ENCODE data around the gene BRSK2.
"Not testable (repeated sequence)": the region's sequence is repeated elsewhere in the genome, so short reads cannot be mapped to it uniquely, and the experiment has no call there.

Gene BRSK2

DNA sequence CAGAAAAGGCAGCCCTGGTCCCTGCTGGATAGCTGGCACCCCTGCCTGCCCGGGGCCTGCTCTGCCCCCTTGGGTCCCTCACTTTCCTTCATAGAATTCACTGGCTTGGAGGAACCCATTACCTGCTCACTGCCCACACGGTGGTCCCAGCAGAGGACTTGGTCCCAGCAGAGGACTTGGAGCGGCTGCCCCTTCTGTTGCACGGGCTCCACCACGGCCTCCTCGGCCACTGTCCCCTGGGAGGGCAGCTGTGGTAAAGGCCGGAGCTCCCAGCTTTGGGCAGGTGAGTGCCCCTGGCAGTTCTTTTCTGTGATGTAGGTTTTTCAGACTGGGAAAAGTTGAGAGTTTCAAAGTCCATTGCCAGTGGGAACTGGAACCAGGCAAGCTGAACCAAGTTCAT, 25.9 kb downstream of the BRSK2 start:
- DNase-seq (no peak), ATAC-seq (no peak)
- Mint-ChIP-seq H3K27ac (no peak overlapping the region), H3K4me1 (no peaks in the 10 kb centered on the region), H3K4me3 (no peak overlapping the region), H3K36me3 (ENCODE audit: low read depth) (peaks cover 4% of the 10 kb centered on the region), H3K27me3 (no peaks in the 10 kb centered on the region), H3K9me3 (peaks cover 4% of the 10 kb centered on the region)

GRCh38 chr11:1418192-1418795, 28.6 kb downstream of the BRSK2 start:
- not testable (repeated sequence) for H3K4me1 Mint-ChIP-seq; H3K9me3 Mint-ChIP-seq; DNase-seq; H3K4me3 Mint-ChIP-seq; ATAC-seq; H3K27me3 Mint-ChIP-seq; H3K27ac Mint-ChIP-seq; H3K36me3 Mint-ChIP-seq (ENCODE audit: low read depth)

DNA sequence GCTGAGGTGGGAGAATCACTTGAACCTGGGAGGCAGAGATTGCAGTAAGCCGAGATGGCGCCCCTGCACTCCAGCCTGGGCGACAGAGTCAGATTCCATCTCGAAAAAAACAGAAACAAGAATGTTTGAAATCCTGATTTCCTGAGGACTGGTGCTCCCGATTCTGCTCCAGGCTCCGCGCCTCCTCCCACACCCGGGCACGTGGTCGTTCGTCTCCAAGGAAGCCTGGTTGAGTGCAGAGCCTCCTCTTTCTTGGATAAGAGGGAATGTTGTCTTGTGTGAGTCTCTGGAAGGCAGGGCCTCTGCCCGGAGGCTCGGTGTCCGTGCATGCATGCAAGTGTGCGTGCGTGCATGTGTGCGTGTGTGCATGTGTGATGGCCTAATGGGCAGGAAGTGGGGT, 30.1 kb downstream of the BRSK2 start:
- Mint-ChIP-seq H3K27me3 (no peaks in the 10 kb centered on the region), H3K9me3 (peaks cover 4% of the 10 kb centered on the region), H3K36me3 (ENCODE audit: low read depth) (peaks cover 4% of the 10 kb centered on the region), H3K27ac (no peak overlapping the region), H3K4me1 (no peaks in the 10 kb centered on the region), H3K4me3 (no peak overlapping the region)
- DNase-seq (no peak), ATAC-seq (no peak)

DNA sequence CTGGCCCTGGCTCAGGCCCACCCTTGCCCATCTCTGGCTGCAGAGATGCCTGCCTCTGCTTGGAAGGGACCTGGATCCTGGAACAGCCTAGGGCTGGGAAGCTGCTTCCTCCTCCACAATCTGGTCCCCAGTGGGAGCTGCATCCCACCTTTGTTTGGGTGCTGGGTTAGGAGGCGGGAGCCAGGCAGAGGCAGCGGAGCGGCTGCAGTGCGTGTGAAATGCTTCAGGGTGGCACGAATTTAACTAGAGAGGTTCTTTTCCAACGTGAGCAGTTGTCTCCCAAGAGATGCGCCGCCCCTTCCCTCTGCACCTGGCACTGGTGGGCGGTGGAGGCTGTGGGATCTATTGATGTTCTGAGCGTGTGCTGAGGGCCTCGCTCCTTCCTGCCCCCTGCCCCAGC, 31.6 kb downstream of the BRSK2 start:
- Mint-ChIP-seq H3K27ac (no peak overlapping the region), H3K36me3 (ENCODE audit: low read depth) (peaks cover 4% of the 10 kb centered on the region), H3K27me3 (no peaks in the 10 kb centered on the region), H3K4me3 (no peak overlapping the region), H3K9me3 (peaks cover 4% of the 10 kb centered on the region), H3K4me1 (no peaks in the 10 kb centered on the region)
- ATAC-seq (no peak), DNase-seq (no peak)

- peaks cover 4% of the 10 kb centered on the region for H3K9me3 Mint-ChIP-seq
- no peak overlapping the region for H3K4me3 Mint-ChIP-seq
- ATAC-seq: no peak
- H3K4me1 Mint-ChIP-seq: no peaks in the 10 kb centered on the region
- H3K27me3 Mint-ChIP-seq: no peaks in the 10 kb centered on the region
- peaks cover 3% of the 10 kb centered on the region for H3K36me3 Mint-ChIP-seq (ENCODE audit: low read depth)
- no peak overlapping the region for H3K27ac Mint-ChIP-seq
- no peak for DNase-seq
These were observed 32.7 kb downstream of the BRSK2 start for GRCh38 chr11:1422481-1422880.

GRCh38 chr11:1422981-1423380, 33.2 kb downstream of the BRSK2 start:
- H3K27me3 Mint-ChIP-seq: no peaks in the 10 kb centered on the region
- ATAC-seq (no peak), DNase-seq (no peak)
- H3K4me3 Mint-ChIP-seq: no peak overlapping the region
- H3K36me3 Mint-ChIP-seq (ENCODE audit: low read depth): peaks cover 3% of the 10 kb centered on the region
- peaks cover 4% of the 10 kb centered on the region for H3K9me3 Mint-ChIP-seq
- no peak overlapping the region for H3K27ac Mint-ChIP-seq
- H3K4me1 Mint-ChIP-seq: no peaks in the 10 kb centered on the region

- not testable (repeated sequence) for H3K4me1 Mint-ChIP-seq; ATAC-seq; H3K4me3 Mint-ChIP-seq; DNase-seq; H3K27me3 Mint-ChIP-seq; H3K9me3 Mint-ChIP-seq; H3K27ac Mint-ChIP-seq; H3K36me3 Mint-ChIP-seq (ENCODE audit: low read depth)
These were observed 33.7 kb downstream of the BRSK2 start for GRCh38 chr11:1423406-1423805.

DNA sequence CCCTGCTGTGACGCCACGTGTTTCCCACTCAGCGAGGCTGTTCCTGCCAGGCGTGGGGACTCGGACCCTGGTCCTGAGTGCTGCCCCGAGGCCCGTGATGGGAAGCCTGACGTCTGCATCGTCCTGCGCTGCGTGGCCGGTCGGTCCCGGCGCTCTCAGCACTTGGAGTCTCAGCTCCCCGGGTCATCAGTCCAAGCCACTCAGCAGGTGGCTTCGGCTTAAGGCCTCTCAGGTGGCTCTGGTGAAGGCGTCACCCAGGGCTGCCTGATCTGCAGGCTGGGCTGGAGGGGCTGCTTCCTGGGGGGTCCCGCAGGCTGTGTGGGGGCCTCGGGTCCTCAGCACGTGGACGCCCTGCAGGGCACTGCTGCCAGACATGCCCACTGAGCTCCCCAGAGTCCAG, 35.3 kb downstream of the BRSK2 start:
- Mint-ChIP-seq H3K36me3 (ENCODE audit: low read depth) (no peaks in the 10 kb centered on the region), H3K4me3 (no peak overlapping the region), H3K9me3 (no peaks in the 10 kb centered on the region), H3K27ac (no peak overlapping the region), H3K4me1 (no peaks in the 10 kb centered on the region), H3K27me3 (no peaks in the 10 kb centered on the region)
- ATAC-seq (no peak), DNase-seq (no peak)

- no peak for DNase-seq
- H3K9me3 Mint-ChIP-seq: no peaks in the 10 kb centered on the region
- H3K36me3 Mint-ChIP-seq (ENCODE audit: low read depth): no peaks in the 10 kb centered on the region
- H3K27me3 Mint-ChIP-seq: no peaks in the 10 kb centered on the region
- no peak overlapping the region for H3K27ac Mint-ChIP-seq
- no peak overlapping the region for H3K4me3 Mint-ChIP-seq
- no peak for ATAC-seq
- no peaks in the 10 kb centered on the region for H3K4me1 Mint-ChIP-seq
These were observed 35.7 kb downstream of the BRSK2 start for GRCh38 chr11:1425439-1425838.

DNA sequence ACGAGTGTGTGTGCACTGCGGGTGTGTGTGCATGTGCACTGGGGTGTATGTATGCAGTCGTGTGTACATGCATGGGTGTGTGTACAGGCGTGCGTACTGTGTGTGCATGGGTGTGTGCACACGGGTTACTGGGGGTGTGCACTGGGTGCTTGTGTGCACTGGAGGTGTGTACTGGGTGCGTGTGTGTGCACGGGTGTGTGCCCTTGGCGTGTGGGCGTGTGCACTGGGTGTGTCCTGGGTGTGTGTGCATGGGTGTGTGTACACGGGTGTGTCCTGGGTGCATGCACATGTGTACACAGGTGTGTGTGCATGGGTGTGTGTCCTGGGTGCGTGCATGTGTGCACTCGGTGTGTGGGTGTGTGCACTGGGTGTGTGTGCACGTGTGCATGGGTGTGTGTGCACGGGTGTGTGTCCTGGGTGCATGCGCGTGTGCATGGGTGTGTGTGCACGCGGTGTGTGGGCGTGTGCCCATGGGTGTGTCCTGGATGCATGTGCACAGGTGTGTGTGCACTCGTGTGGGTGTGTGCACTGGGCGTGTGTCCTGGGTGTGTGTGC, 39.1 kb downstream of the BRSK2 start:
- no peak for DNase-seq
- no peak for ATAC-seq
- H3K9me3 Mint-ChIP-seq: no peaks in the 10 kb centered on the region
- H3K27ac Mint-ChIP-seq: no peak overlapping the region
- no peak overlapping the region for H3K4me3 Mint-ChIP-seq
- no peaks in the 10 kb centered on the region for H3K27me3 Mint-ChIP-seq
- no peaks in the 10 kb centered on the region for H3K36me3 Mint-ChIP-seq (ENCODE audit: low read depth)
- H3K4me1 Mint-ChIP-seq: no peaks in the 10 kb centered on the region

DNA sequence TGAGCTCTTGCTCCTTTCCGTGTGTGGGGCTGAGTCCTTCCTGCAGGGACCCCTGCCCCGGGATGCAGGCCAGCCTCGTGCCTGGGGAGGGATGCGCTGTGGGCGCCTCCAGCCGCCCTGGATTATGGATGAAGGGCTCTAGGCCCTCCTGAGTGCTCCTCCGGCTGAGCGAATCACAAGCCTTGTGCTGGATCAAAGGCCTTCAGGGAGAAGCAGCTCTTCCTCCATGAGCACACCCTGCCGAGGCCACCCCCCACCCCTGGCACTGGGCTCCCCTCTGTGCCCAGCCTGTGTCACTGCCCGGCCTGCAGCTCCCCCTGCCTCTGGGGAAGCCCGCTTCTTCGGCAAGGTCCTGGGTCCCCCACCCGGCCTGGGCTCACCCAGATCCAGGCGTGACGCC, 43.8 kb downstream of the BRSK2 start:
- no peaks in the 10 kb centered on the region for H3K9me3 Mint-ChIP-seq
- no peaks in the 10 kb centered on the region for H3K36me3 Mint-ChIP-seq (ENCODE audit: low read depth)
- DNase-seq (no peak), ATAC-seq (no peak)
- H3K4me3 Mint-ChIP-seq: no peak overlapping the region
- no peaks in the 10 kb centered on the region for H3K27me3 Mint-ChIP-seq
- H3K27ac Mint-ChIP-seq: no peak overlapping the region
- H3K4me1 Mint-ChIP-seq: no peaks in the 10 kb centered on the region

GRCh38 chr11:1433977-1434640, 44.4 kb downstream of the BRSK2 start:
- no peaks in the 10 kb centered on the region for H3K27me3 Mint-ChIP-seq
- DNase-seq (no peak), ATAC-seq (no peak)
- no peak overlapping the region for H3K4me3 Mint-ChIP-seq
- H3K9me3 Mint-ChIP-seq: no peaks in the 10 kb centered on the region
- no peak overlapping the region for H3K27ac Mint-ChIP-seq
- no peaks in the 10 kb centered on the region for H3K4me1 Mint-ChIP-seq
- H3K36me3 Mint-ChIP-seq (ENCODE audit: low read depth): no peaks in the 10 kb centered on the region

DNA sequence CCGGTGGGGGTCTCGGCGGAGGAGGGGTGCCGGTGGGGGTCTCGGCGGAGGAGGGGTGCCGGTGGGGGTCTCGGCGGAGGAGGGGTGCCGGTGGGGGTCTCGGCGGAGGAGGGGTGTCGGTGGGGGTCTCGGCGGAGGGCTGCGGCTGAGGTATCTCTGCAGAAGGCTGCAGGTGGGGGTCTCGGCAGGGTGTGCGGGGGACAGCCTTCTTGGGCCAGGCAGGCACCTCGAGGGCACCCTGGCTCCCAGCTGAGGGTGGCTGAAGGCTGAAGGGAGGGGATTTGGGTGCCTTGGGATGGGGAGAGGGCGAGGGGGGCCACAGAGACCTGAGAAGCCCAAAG, 45.7 kb downstream of the BRSK2 start:
- H3K4me1 Mint-ChIP-seq; H3K27me3 Mint-ChIP-seq; DNase-seq; ATAC-seq; H3K27ac Mint-ChIP-seq; H3K36me3 Mint-ChIP-seq (ENCODE audit: low read depth); H3K9me3 Mint-ChIP-seq; H3K4me3 Mint-ChIP-seq: not testable (repeated sequence)

DNA sequence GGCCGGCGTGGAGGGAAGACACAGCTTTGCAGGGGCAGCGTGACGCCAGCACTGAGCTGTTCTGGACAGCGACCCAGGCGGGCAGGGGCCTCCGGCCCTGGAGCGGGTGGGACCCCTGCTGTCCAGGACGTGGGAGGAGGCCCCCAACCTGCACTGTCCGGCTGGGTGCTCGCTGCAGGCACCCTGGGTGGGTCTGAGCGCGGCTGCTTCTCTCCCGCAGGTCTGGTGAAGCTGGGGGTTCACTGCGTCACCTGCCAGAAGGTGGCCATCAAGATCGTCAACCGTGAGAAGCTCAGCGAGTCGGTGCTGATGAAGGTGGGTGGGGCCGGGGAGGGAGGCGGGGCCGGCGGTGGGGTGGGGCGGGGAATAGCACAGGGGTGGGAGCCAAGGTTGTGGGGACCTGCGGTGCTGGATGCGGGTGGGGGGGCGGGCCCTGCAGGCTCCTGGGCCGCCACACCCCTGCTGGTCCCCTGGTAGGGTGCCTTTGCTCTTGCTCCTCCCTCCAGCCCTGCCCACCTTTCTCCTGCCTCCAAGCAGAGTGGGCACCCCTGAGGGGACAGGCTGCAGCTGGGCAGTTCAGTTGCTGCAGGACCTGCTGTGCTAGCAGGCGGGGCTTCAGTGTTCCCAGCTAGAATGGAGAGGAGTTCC, 46.2 kb downstream of the BRSK2 start:
- H3K9me3 Mint-ChIP-seq: no peaks in the 10 kb centered on the region
- ATAC-seq (peak; percentile 40), DNase-seq (peak; percentile 6)
- no peaks in the 10 kb centered on the region for H3K27me3 Mint-ChIP-seq
- no peak overlapping the region for H3K27ac Mint-ChIP-seq
- no peaks in the 10 kb centered on the region for H3K4me1 Mint-ChIP-seq
- no peak overlapping the region for H3K4me3 Mint-ChIP-seq
- no peaks in the 10 kb centered on the region for H3K36me3 Mint-ChIP-seq (ENCODE audit: low read depth)

- ATAC-seq: no peak
- no peaks in the 10 kb centered on the region for H3K9me3 Mint-ChIP-seq
These were observed 46.8 kb downstream of the BRSK2 start for GRCh38 chr11:1436468-1437039.

More at GRCh38 chr11:1436468-1437039, 46.8 kb downstream of the BRSK2 start:
- H3K27me3 Mint-ChIP-seq: no peaks in the 10 kb centered on the region
- H3K36me3 Mint-ChIP-seq (ENCODE audit: low read depth): no peaks in the 10 kb centered on the region
- H3K4me1 Mint-ChIP-seq: no peaks in the 10 kb centered on the region
- DNase-seq: no peak
- no peak overlapping the region for H3K4me3 Mint-ChIP-seq
- no peak overlapping the region for H3K27ac Mint-ChIP-seq

All from activated naive CD8-positive, alpha-beta T cell treated with anti-CD3 and anti-CD28 coated beads, Interleukin-2, amount 50 U/mL, for 24 hours (primary cell).